Thyroid gland (tissue), 4 donors: ENCODE results near the gene DLGAP4. TPM values are rescaled to one million over a fixed set of nuclear protein-coding genes. Genes with fewer than 3 reads are reported as not detected.
"Not testable (repeated sequence)": the region's sequence is repeated elsewhere in the genome, so short reads cannot be mapped to it uniquely, and the experiment has no call there.

Experiments used
- DNase-seq, 2 donors: peaks; one replicate each; pipeline ENCODE4 v3.0.0-alpha.2; 2019
- H3K27ac ChIP-seq, 3 donors: fragments of 200-600 bp; sonication (generic); 1 replicate in 2 of 3; 2 replicates in 1 of 3; pipeline ENCODE4 v1.5.1; 2016 to 2019; ENCODE audit warnings: mild to moderate bottlenecking in 1 of 3, moderate library complexity in 1 of 3
- H3K27me3 ChIP-seq: fragments of 200-600 bp; sonication (generic); one replicate; pipeline ENCODE4 v1.5.1; 2019
- H3K36me3 ChIP-seq, 2 donors: fragments of 200-600 bp; sonication (generic); one replicate each; pipeline ENCODE4 v1.5.1; 2016 to 2019
- H3K4me1 ChIP-seq, 2 donors: fragments of 200-600 bp; sonication (generic); one replicate each; pipeline ENCODE4 v1.5.1; 2017 to 2019
- H3K4me3 ChIP-seq, 3 donors: fragments of 200-600 bp; sonication (generic); replicated peaks in 1 of 3; 1 replicate in 2 of 3; 2 replicates in 1 of 3; pipeline ENCODE4 v1.5.1; 2016; ENCODE audit warnings: mild to moderate bottlenecking in 1 of 3
- H3K9me3 ChIP-seq: fragments of 200-600 bp; sonication (generic); one replicate; pipeline ENCODE4 v1.5.1; 2017
- POLR2A ChIP-seq, 2 donors: fragments of 450-650 bp; IDR thresholded peaks; one replicate each; pipeline ENCODE4 v1.6.1; 2017; ENCODE audit warnings: antibody characterized with exemption in 2 of 2, mild to moderate bottlenecking in 2 of 2, moderate library complexity in 1 of 2
- WGBS, 2 donors: methylation state at CpG; one replicate each; pipeline ENCODE4 v1.1.5; 2017; 5-methylcytosine and 5-hydroxymethylcytosine counted together
- intact Hi-C: fragments of 100-400 bp; cut with DNase I; formaldehyde crosslinking; loops from one replicate; pipeline ENCODE4 v1.15.1; 2023
- total RNA-seq, 4 donors: library from RNA; depleted of rRNA; stranded (reverse); fragments of >200 nt; gene quantifications; one replicate each; pipeline ENCODE4 v1.2.3, GENCODE V29; 2016
- TF ChIP-seq, protein P1 (sequence below), 6 experiments: fragments of 200-600 bp in 3 of 6; fragments of 450-650 bp in 3 of 6; sonication (generic) in 3 of 6; IDR thresholded peaks; one replicate each; pipeline ENCODE4 v1.5.1; 2016 to 2019; ENCODE audit warnings: antibody characterized with exemption in 6 of 6, mild to moderate bottlenecking in 2 of 6, inconsistent platforms in 1 of 6, moderate library complexity in 1 of 6

Gene DLGAP4
- total RNA-seq, 4 donors from 2014 or later = 29.3 to 52.4 (median 41.5) TPM

DNA sequence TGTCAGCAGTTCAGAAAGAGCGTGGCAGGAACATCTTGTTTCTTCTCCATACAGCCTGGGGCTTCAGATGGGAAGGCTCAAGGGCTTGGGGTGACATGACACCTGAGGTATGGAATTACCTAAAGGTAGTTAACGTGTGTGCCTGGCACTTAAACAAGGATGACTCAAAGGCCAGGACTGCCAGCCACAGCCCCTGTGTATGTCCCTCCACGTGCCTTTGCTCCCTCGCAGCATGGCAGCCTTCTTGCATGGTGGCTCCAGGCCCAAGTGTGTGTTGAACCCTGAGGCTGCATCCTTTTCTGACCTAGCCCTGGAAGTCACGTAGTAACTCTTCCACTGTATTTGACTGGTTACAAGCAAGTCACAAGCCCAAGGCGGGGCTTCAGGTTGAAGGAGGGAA lies 201.6 kb downstream of the DLGAP4 start:
- Histone ChIP-seq H3K9me3 (no peaks in the 10 kb centered on the region), H3K36me3 (peaks cover 19 to 29% of the 10 kb centered on the region in 2 donors), H3K4me1 (no peaks in the 10 kb centered on the region), H3K4me3 (no peak overlapping the region), H3K27ac (no peak overlapping the region), H3K27me3 (no peaks in the 10 kb centered on the region)
- intact Hi-C loops = no loop called here
- no peak for TF ChIP-seq POLR2A (IDR thresholded peaks at IDR 0.05)
- TF ChIP-seq, protein P1, sequence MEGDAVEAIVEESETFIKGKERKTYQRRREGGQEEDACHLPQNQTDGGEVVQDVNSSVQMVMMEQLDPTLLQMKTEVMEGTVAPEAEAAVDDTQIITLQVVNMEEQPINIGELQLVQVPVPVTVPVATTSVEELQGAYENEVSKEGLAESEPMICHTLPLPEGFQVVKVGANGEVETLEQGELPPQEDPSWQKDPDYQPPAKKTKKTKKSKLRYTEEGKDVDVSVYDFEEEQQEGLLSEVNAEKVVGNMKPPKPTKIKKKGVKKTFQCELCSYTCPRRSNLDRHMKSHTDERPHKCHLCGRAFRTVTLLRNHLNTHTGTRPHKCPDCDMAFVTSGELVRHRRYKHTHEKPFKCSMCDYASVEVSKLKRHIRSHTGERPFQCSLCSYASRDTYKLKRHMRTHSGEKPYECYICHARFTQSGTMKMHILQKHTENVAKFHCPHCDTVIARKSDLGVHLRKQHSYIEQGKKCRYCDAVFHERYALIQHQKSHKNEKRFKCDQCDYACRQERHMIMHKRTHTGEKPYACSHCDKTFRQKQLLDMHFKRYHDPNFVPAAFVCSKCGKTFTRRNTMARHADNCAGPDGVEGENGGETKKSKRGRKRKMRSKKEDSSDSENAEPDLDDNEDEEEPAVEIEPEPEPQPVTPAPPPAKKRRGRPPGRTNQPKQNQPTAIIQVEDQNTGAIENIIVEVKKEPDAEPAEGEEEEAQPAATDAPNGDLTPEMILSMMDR (IDR thresholded peaks at IDR 0.05) = no peak
- WGBS, 2 donors = 89 to 98% methylated on average over 6 of the region's 6 CpGs
- DNase-seq = no peak

DNA sequence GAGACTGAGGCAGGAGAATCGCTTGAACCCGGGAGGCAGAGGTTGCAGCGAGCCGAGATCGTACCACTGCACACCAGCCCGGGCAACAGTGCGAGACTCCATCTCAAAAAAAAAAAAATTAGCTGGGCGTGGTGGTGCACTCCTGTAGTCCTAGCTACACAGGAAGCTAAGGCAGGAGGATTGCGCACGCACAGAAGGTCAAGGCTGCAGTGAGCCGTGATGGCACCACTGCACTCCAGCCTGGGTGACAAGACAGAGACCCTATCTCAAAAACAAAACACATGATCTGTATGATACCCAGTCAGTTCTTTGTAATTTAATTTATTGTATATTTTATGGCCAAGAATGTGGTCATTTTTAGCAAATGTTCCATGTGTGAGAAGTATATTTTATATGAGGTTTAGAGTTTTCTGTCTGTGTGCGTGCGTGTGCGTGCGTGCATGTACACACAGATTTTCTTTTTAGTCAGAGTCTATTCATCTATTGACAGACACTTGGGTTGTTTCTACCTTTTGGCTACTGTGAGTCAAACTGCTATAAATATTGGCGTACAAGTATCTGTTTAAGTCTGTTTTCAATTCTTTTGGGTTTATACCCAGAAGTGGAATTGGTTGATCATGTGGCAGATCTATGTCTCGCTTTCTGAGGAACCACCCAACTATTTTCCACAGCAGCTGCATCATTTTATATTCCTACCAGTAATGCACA lies 213.0 kb downstream of the DLGAP4 start:
- H3K27me3 ChIP-seq = no peaks in the 10 kb centered on the region
- H3K4me1 ChIP-seq = peaks cover 0 to 7% of the 10 kb centered on the region in 2 donors
- H3K9me3 ChIP-seq = no peaks in the 10 kb centered on the region
- no peak for TF ChIP-seq POLR2A (IDR thresholded peaks at IDR 0.05)
- TF ChIP-seq, protein P1 (IDR thresholded peaks at IDR 0.05) = no peak
- no peak for DNase-seq
- no peak overlapping the region for H3K4me3 ChIP-seq
- peaks cover 8 to 10% of the 10 kb centered on the region in 2 donors for H3K36me3 ChIP-seq
- H3K27ac ChIP-seq = no peak overlapping the region
- intact Hi-C loops = no loop called here
- 94% methylated on average over 17 of the region's 17 CpGs for WGBS, 2 donors

DNA sequence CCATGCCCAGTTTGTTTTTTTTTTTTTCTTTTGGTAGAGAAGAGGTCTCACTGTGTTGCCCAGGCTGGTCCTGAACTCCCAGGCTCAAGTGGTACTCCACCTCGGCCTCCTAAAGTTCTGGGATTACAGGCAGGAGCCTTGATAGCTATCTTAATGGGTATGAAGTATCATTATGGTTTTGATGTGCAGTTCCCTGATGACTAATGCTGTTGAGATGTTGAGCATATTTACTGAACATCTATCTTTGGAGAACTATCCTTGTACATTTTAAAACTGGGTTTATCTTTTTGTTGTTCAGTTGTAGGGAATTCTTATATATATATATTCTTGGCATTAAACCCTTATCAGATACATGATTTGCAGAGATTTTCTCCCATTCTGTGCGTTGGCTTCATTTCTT lies 213.8 kb downstream of the DLGAP4 start:
- H3K9me3 ChIP-seq = no peaks in the 10 kb centered on the region
- peaks cover 0 to 7% of the 10 kb centered on the region in 2 donors for H3K4me1 ChIP-seq
- H3K4me3 ChIP-seq = no peak overlapping the region
- no peak for DNase-seq
- no peak for TF ChIP-seq POLR2A (IDR thresholded peaks at IDR 0.05)
- TF ChIP-seq, protein P1 (IDR thresholded peaks at IDR 0.05) = no peak
- H3K27ac ChIP-seq = no peak overlapping the region
- WGBS, 2 donors = 83 to 91% methylated on average over 2 of the region's 2 CpGs
- peaks cover 15 to 17% of the 10 kb centered on the region in 2 donors for H3K36me3 ChIP-seq
- intact Hi-C loops = no loop called here
- H3K27me3 ChIP-seq = no peaks in the 10 kb centered on the region

DNA sequence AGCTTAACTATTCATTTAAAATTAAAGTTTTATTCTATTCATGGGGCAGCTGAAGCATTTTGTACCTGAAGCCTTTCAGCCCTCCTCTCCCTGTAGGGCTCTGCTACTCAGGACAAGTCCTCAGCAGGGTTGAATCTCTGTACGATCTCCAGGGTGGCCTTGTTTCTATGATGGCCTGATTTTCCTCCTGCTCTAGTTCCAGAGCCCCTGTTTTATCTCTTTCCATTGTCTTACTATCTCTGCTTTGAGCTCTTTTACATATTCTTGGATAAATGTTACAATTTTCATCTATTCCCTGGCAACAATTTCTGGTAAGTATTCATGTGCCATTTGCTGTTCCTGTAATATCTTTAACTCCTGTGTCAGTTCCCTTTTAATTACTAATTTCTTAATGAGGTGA lies 215.4 kb downstream of the DLGAP4 start:
- 91 to 98% methylated on average over 1 of the region's 1 CpG for WGBS, 2 donors
- Histone ChIP-seq H3K27ac (no peak overlapping the region), H3K36me3 (peaks cover 22 to 30% of the 10 kb centered on the region in 2 donors), H3K4me1 (peaks cover 0 to 7% of the 10 kb centered on the region in 2 donors), H3K4me3 (no peak overlapping the region), H3K9me3 (no peaks in the 10 kb centered on the region), H3K27me3 (no peaks in the 10 kb centered on the region)
- DNase-seq = no peak
- TF ChIP-seq POLR2A (IDR thresholded peaks at IDR 0.05) = no peak
- TF ChIP-seq, protein P1 (IDR thresholded peaks at IDR 0.05) = no peak
- intact Hi-C loops = no loop called here

DNA sequence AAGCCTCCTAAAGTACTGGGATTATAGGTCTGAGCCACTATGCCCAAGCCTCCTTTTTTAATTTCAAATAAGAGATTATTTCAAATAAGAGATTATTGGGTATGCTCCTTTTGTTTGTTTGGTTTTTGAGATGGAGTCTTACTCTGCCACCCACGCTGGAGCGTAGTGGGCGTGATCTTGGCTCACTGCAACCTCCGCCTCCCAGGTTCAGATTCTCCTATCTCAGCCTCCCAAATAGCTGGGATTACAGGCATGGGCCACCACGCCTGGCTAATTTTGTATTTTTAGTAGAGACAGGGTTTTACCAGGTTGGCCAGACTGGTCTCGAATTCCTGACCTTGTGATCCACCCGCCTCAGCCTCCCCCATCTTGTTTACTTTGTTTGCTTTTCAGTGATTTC lies 216.3 kb downstream of the DLGAP4 start:
- H3K27ac ChIP-seq, H3K9me3 ChIP-seq, H3K4me1 ChIP-seq, intact Hi-C loops, DNase-seq, H3K27me3 ChIP-seq, H3K4me3 ChIP-seq: not testable (repeated sequence)
- peaks cover 31 to 39% of the 10 kb centered on the region in 2 donors for H3K36me3 ChIP-seq
- whole genome bisulfite sequencing, 2 donors = 91 to 95% methylated on average over 7 of the region's 7 CpGs
